Measurements from ENCODE around the gene SOX12.

The SOX12 gene

DNA sequence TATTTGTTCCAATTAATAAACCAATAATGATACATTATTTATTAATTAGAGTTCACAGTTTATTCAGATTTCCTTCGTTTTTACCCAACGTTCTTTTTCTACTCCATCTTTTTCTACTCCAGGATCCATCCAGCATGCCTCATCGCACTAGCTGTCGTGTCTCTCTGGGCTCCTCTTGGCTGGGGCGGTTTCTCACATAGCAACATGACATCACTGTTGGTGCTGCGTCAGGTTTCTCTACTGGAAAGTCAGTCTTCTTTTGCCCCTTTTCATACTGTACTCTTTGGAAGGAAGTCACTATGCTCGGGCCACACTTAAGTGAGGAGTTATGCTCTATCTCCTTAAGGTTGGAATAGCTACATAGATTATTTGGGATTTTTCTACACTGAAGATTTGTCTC, 13.7 kb upstream of the SOX12 start:
- peaks cover 0 to 4% of the 10 kb centered on the region in 2 donors for H3K9me3 Mint-ChIP-seq
- DNase-seq (no peak), ATAC-seq (replicated peaks) (no peak)
- H3K4me3 Mint-ChIP-seq: peak overlapping the region; percentile 51 to 69
- H3K27me3 Mint-ChIP-seq: no peaks in the 10 kb centered on the region
- H3K27ac Mint-ChIP-seq: no peak overlapping the region
- H3K36me3 Mint-ChIP-seq: peaks cover 5% of the 10 kb centered on the region in 2 donors
- H3K4me1 Mint-ChIP-seq: peaks cover 12 to 14% of the 10 kb centered on the region in 2 donors

DNA sequence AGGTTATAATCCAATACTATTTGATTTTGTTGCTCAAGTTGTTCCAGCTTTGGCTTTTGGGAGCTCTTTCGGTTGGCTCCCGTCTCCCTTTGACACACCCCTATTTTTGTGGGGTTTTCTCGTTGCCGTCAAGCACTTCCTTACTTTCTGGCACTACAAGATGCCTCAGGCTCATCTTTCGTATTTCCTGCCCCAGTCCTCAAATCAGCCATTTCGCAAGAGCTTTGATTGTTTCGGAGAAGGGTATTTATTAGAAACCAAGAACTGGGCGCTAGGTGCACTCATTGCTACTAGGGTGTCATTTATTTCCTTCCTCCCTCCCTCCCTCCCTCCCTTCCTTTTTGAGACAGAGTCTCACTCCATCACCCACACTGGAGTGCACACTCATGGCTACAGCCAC, 13.3 kb upstream of the SOX12 start:
- DNase-seq: no peak
- ATAC-seq (replicated peaks): no peak
- H3K4me1 Mint-ChIP-seq: peaks cover 12 to 14% of the 10 kb centered on the region in 2 donors
- peaks cover 0 to 3% of the 10 kb centered on the region in 2 donors for H3K9me3 Mint-ChIP-seq
- no peak overlapping the region for H3K4me3 Mint-ChIP-seq
- no peaks in the 10 kb centered on the region for H3K27me3 Mint-ChIP-seq
- peaks cover 5 to 7% of the 10 kb centered on the region in 2 donors for H3K36me3 Mint-ChIP-seq
- no peak overlapping the region for H3K27ac Mint-ChIP-seq

DNA sequence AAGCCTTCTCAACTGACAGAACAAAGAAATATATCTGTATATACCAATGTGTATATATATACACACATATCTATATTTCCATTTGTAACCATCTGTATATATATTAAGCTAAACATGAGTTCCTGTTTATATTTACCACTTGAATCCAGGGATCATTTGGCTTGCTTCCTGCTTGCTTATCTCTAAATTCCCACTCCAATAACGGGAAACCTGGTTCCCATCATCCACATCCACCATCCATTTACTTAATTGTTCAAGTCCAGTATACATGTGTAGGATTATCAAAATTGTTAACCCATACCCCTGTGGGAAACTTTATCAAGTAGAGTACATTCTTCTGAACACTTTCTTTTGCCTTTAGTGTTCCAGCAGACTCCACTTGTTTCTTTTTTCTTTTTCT, 12.5 kb upstream of the SOX12 start:
- H3K4me1 Mint-ChIP-seq: peaks cover 12 to 14% of the 10 kb centered on the region in 2 donors
- peaks cover 0 to 3% of the 10 kb centered on the region in 2 donors for H3K9me3 Mint-ChIP-seq
- no peaks in the 10 kb centered on the region for H3K27me3 Mint-ChIP-seq
- peaks cover 5 to 9% of the 10 kb centered on the region in 2 donors for H3K36me3 Mint-ChIP-seq
- H3K27ac Mint-ChIP-seq: no peak overlapping the region
- no peak for DNase-seq
- H3K4me3 Mint-ChIP-seq: no peak overlapping the region
- ATAC-seq (replicated peaks): no peak

DNA sequence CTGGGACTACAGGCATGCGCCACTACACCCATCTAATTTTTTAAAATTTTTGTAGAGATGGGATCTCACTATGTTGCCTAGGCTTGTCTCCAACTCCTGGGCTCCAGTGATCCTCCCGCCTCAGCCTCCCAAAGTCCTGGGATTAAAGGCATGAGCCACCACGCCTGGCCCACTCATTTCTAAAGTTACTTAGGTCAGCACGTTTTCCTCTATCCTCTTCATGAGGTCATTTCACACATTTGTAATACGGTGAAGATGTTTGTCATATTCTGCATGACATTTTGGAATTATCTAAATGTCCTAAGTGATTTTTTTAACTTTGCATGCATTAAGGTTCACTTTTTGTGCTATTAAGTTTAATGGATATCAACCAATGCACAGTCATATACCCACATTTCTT, 11.9 kb upstream of the SOX12 start:
- Mint-ChIP-seq H3K4me1 (peaks cover 12 to 14% of the 10 kb centered on the region in 2 donors), H3K27ac (no peak overlapping the region), H3K36me3 (peaks cover 5 to 9% of the 10 kb centered on the region in 2 donors), H3K9me3 (peaks cover 0 to 3% of the 10 kb centered on the region in 2 donors), H3K4me3 (no peak overlapping the region), H3K27me3 (no peaks in the 10 kb centered on the region)
- ATAC-seq (replicated peaks) (no peak), DNase-seq (no peak)

DNA sequence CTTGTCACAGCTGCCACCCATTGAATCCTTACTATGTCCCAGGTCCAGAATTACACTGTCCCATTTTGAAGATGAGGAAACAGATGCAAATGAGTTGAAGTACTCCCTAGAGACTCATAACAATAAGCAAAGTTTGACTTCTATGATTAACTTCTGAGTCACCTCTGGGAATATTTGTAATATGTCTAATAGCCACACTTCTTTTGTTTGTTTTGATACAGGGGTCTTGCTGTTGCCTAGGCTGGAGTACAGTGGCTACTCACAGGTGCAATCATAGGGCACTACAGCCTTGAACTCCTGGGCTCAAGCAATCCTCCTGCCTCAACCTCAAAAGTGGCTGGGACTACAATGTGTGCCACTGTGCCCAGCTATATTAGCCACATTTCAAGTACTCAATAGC, 11.4 kb upstream of the SOX12 start:
- Mint-ChIP-seq H3K4me3 (no peak overlapping the region), H3K27ac (no peak overlapping the region), H3K4me1 (peaks cover 12 to 14% of the 10 kb centered on the region in 2 donors), H3K36me3 (peaks cover 5 to 9% of the 10 kb centered on the region in 2 donors), H3K27me3 (no peaks in the 10 kb centered on the region), H3K9me3 (peaks cover 0 to 3% of the 10 kb centered on the region in 2 donors)
- DNase-seq (no peak), ATAC-seq (replicated peaks) (no peak)

DNA sequence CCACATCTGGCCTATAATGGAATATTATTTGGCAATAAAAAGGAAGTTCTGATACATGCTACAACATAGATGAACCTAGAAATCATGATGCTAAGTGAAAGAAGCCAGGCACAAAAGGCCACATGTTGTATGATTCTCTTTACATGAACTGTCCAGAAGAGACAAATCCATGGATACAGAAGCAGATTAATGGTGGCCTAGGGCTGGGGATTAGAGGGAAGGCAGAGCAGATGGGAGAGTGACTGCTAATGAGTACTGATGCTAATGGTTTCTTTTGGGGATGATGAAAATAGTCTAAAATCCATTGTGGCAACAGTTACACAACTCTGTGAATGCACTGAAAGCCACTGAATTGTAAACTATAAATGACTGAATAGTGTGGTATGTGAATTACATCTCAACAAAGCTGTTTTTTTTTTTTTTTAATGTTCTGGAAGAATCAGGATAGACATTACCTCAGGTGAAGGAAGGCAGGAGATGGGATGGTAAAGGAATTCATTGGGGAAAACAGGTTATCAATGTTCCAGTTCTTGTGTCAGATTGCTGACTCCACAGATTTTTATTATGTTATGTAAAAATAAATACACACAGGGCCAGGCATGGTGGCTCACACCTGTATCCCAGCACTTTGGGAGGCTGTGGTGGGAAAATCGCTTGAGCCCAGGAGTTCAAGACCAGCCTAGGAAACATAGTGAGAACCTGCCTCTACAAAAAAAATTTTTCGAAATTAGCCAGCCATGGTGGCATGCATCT, 8.9 kb upstream of the SOX12 start:
- H3K27ac Mint-ChIP-seq: peak overlapping the region; percentile 31
- ATAC-seq (replicated peaks): no peak
- no peak for DNase-seq
- H3K27me3 Mint-ChIP-seq: no peaks in the 10 kb centered on the region
- H3K36me3 Mint-ChIP-seq: peaks cover 10 to 22% of the 10 kb centered on the region in 2 donors
- H3K4me3 Mint-ChIP-seq: no peak overlapping the region
- H3K4me1 Mint-ChIP-seq: peaks cover 0 to 6% of the 10 kb centered on the region in 2 donors
- peaks cover 0 to 3% of the 10 kb centered on the region in 2 donors for H3K9me3 Mint-ChIP-seq

DNA sequence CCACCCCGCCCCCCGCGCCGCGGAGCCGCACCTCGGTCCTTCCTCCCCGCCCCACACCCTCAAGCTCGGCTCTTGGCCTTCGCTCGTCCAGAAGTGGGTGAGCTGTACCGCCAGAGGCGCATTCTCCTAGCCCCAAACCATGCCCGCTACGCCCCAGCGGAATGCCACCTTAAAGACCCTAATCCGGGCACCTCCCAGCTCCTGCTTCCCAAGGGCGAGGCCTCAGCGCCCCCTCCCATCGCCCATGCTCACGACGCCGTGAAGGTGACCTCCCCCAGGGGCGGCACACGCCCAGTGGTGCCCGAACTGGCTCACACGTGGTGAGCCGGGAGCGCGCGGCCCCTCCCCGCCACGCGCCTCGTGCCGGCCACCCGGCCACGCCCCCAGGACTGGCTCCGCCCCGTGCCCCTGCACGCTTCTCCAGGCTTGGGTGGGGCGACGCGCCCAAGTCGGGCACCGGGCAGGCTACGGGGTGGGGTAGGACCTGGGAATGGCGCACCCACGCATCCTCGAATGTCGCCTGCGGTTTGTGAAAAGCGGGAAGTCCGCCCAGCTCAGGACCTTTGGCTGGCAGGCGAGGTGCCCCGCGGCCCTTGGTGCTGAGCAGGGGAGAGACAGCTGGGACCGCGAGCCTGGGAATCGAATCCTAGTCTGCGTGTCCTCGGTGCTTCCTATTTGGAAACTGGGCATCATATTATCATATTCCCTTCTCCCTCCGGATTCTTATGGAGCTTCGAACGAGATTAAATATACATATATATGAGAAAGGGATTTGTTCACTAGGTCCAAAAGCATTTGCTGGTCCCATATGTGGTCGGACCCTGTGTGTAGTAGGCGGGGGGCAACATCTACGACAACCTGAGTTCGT, 941 bp upstream of the SOX12 start:
- peaks cover 7 to 19% of the 10 kb centered on the region in 2 donors for H3K36me3 Mint-ChIP-seq
- no peaks in the 10 kb centered on the region for H3K27me3 Mint-ChIP-seq
- peaks cover 26 to 35% of the 10 kb centered on the region in 2 donors for H3K4me1 Mint-ChIP-seq
- H3K4me3 Mint-ChIP-seq: peak overlapping the region; percentile 89 to 96
- peak overlapping the region; percentile 95 for H3K27ac Mint-ChIP-seq
- ATAC-seq (replicated peaks): peak; percentile 69 to 72
- DNase-seq: peak; percentile 87
- no peaks in the 10 kb centered on the region for H3K9me3 Mint-ChIP-seq

DNA sequence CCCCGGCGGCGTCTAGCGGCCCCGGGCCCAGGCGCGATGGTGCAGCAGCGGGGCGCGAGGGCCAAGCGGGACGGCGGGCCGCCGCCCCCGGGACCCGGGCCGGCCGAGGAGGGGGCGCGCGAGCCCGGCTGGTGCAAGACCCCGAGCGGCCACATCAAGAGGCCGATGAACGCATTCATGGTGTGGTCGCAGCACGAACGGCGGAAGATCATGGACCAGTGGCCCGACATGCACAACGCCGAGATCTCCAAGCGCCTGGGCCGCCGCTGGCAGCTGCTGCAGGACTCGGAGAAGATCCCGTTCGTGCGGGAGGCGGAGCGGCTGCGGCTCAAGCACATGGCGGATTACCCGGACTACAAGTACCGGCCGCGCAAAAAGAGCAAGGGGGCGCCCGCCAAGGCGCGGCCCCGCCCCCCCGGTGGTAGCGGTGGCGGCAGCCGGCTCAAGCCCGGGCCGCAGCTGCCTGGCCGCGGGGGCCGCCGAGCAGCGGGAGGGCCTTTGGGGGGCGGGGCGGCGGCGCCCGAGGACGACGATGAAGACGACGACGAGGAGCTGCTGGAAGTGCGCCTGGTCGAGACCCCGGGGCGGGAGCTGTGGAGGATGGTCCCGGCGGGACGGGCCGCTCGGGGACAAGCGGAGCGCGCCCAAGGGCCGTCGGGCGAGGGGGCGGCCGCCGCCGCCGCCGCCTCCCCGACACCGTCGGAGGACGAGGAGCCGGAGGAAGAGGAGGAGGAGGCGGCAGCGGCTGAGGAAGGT, 715 bp downstream of the SOX12 start:
- DNase-seq: peak; percentile 50
- ATAC-seq (replicated peaks): peak in 1 of 2 donors; percentile 3
- H3K27ac Mint-ChIP-seq: peak overlapping the region; percentile 85
- peaks cover 36 to 47% of the 10 kb centered on the region in 2 donors for H3K4me1 Mint-ChIP-seq
- peaks cover 5 to 10% of the 10 kb centered on the region in 2 donors for H3K36me3 Mint-ChIP-seq
- H3K4me3 Mint-ChIP-seq: peak overlapping the region; percentile 90 to 91
- no peaks in the 10 kb centered on the region for H3K27me3 Mint-ChIP-seq
- no peaks in the 10 kb centered on the region for H3K9me3 Mint-ChIP-seq

DNA sequence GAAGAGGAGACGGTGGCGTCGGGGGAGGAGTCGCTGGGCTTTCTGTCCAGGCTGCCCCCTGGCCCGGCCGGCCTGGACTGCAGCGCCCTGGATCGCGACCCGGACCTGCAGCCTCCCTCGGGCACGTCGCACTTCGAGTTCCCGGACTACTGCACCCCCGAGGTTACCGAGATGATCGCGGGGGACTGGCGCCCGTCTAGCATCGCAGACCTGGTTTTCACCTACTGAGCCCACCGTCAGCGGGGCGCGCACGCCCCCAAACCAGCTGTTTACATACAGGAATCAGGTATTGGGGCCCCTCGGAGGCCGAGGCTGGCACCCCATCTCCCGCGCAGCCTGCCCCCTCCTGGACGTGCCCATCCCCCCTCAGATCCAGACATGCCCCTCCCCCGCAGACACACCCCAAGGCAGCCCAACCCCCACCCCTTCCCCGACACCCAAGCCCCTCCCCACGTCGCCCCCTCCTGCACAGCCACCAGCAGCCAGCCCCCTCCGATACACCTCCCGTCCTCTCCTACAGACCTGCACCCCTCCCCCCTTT, 1.4 kb downstream of the SOX12 start:
- H3K9me3 Mint-ChIP-seq: no peaks in the 10 kb centered on the region
- DNase-seq: peak; percentile 21
- peak overlapping the region; percentile 81 to 90 for H3K4me3 Mint-ChIP-seq
- no peaks in the 10 kb centered on the region for H3K27me3 Mint-ChIP-seq
- peak overlapping the region; percentile 69 for H3K27ac Mint-ChIP-seq
- H3K36me3 Mint-ChIP-seq: peaks cover 1 to 4% of the 10 kb centered on the region in 2 donors
- peaks cover 32 to 47% of the 10 kb centered on the region in 2 donors for H3K4me1 Mint-ChIP-seq
- no peak for ATAC-seq (replicated peaks)

DNA sequence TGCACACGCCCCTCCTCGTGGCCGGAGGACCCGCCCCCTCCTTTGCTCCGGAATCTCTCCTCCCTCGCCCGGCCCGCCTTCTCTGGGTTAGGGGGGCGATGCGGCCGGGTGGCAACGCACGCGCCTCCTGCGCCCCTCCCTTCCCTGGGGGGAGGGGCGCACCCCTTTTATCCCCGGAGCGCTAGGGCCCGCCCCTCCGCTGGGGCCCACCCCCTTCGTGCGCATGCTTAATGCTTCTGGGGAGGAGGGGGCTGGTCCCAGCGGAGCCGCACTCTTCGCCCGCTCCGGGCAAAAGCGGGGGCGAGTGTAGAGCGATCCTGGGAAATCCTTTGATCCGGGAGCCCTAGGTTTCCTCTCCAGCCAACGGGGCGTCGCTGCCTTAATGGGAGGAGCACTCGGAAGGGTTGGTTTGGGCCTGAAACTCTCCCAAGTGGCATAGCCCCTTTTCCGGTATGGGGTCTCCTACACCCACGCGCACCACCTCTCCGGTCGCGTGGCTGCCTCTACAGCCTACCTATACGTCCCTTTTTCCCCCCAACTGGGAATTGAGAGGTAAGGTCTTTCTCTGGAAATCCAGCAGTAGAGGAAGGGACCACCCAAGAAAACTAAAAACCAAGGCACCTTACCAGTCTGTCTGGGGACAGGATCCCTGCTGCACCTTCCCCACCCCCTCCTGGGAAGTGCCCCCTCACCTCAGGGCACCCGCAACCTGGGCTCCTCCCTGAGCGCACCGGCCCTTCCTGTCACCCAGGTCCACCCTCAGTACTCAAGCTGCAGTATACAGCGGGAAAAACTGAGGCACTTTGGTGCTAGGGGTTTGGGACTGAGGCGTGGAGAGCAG, 2.1 kb downstream of the SOX12 start:
- H3K9me3 Mint-ChIP-seq: no peaks in the 10 kb centered on the region
- H3K27ac Mint-ChIP-seq: peak overlapping the region; percentile 69
- peak overlapping the region; percentile 81 to 90 for H3K4me3 Mint-ChIP-seq
- peak; percentile 53 for DNase-seq
- H3K4me1 Mint-ChIP-seq: peaks cover 32 to 47% of the 10 kb centered on the region in 2 donors
- ATAC-seq (replicated peaks): peak in 1 of 2 donors; percentile 4
- peaks cover 1 to 4% of the 10 kb centered on the region in 2 donors for H3K36me3 Mint-ChIP-seq
- H3K27me3 Mint-ChIP-seq: no peaks in the 10 kb centered on the region

DNA sequence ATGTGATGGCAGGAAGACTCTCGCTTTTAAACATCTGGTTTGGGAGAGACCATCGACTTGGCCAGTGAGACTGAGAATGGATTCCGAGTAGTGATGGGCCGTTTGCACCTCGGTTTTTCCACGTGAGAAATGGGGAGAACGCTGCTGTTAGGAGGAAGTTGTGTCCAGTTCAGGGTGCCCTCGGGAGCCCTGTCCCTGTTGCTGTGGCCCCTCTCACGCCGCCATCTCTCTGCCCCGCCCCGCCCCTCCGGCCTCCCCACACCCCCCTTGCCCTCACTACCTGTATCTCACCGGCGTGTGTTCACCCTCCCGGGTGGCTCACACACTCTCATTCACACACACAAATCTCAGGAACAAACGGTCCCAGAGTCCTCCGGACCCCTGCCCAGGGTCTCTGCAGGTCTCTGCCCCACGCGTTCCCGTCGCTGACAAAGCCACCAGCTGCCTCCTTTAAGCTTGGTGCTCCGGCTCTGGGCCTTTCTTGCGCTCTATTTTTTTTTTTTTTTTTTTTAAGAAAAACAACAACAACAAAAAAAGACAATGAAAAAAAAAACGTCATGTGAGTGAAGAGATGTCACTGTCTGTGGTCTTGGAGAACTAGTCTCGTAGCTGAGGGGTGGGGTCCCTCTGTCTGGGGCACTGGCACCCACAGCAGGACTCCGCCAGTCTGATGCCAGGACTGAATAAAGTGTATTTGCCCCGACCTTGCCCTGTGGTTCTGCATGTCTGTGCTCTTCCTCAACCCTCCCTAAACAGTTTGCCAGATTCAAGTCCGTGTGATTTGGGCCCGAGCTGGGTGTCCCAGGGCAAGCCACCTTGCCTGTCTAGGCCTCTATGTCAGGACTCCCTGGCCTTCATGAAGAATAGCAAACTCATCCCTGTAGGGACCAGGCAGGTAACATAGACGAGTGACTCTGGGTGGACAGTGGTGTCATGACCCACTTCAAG, 2.9 kb downstream of the SOX12 start:
- H3K4me1 Mint-ChIP-seq: peaks cover 32 to 47% of the 10 kb centered on the region in 2 donors
- peak overlapping the region; percentile 85 for H3K27ac Mint-ChIP-seq
- H3K27me3 Mint-ChIP-seq: no peaks in the 10 kb centered on the region
- H3K36me3 Mint-ChIP-seq: peaks cover 1 to 4% of the 10 kb centered on the region in 2 donors
- no peak for DNase-seq
- no peak for ATAC-seq (replicated peaks)
- H3K9me3 Mint-ChIP-seq: no peaks in the 10 kb centered on the region
- H3K4me3 Mint-ChIP-seq: peak overlapping the region; percentile 81 to 90

DNA sequence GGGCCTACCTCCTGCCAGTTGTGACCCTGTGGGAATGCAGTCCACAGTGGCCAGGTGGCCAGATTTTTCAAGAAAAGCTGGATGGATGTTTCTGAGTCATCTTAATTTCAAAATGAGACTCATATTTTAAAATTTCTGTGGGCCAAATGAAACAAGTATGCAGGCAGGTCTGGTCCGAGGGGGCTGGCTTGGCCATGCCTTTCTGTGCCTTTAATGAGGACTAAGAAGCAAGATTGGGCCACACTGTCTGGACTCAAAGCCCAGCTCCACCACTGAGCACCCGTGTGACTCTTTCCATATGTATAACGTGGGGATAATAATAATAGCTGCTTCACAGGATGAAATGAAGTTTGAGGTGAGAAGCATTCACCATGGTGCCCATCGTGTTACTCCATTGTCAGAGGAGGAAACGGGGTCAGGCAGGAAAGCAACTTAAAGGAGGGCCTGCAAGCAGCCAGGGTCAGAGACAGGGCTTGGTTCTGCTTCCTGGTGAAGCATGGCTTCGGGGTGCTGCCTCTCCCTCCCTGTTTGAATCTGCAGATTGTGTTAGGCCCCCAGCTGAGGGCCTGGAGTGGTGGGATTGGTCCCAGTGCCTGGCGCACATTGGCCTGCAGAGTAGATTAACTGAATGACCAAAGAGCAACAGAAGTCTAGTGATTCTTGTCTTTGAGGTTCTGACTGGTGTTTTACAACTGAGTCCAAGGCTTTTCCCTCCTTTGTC, 3.8 kb downstream of the SOX12 start:
- Mint-ChIP-seq H3K4me3 (no peak overlapping the region), H3K27ac (no peak overlapping the region), H3K27me3 (no peaks in the 10 kb centered on the region), H3K36me3 (peaks cover 1 to 4% of the 10 kb centered on the region in 2 donors), H3K9me3 (no peaks in the 10 kb centered on the region), H3K4me1 (peaks cover 32 to 39% of the 10 kb centered on the region in 2 donors)
- DNase-seq (no peak), ATAC-seq (replicated peaks) (no peak)
